ENCODE data around the gene SLC6A14. TPM values are rescaled to one million over a fixed set of nuclear protein-coding genes. Genes with fewer than 3 reads are reported as not detected.

SLC6A14 gene
- total RNA-seq, 4 donors from 2014 or later: not detected

GRCh38 chrX:116449156-116449555, 12.8 kb downstream of the SLC6A14 start:
- Histone ChIP-seq H3K4me3 (no peak overlapping the region), H3K4me1 (no peaks in the 10 kb centered on the region), H3K27me3 (no peaks in the 10 kb centered on the region), H3K9me3 (no peaks in the 10 kb centered on the region), H3K36me3 (no peaks in the 10 kb centered on the region), H3K27ac (replicated peaks in 1 of 4) (no peak overlapping the region)
- TF ChIP-seq POLR2A (IDR thresholded peaks at IDR 0.05; ENCODE audit: low read depth) (no peak), EP300 (IDR thresholded peaks at IDR 0.05) (no peak), CTCF (IDR thresholded peaks at IDR 0.05) (no peak), POLR2AphosphoS5 (IDR thresholded peaks at IDR 0.05) (no peak)
- DNase-seq (ENCODE audit: extremely low spot score): no peak
- intact Hi-C loops (cut with DNase I): no loop called here
- WGBS: 78% methylated on average over 2 of the region's 2 CpGs

GRCh38 chrX:116462822-116463221, 26.4 kb downstream of the SLC6A14 start, which contains the start of gene CT83:
CT83 (minus strand) TSS chrX:116462976; CDS start chrX:116462856, 120 bp downstream.
- no peaks in the 10 kb centered on the region for H3K9me3 ChIP-seq
- no peak for DNase-seq (ENCODE audit: extremely low spot score)
- no peaks in the 10 kb centered on the region for H3K4me1 ChIP-seq
- no peaks in the 10 kb centered on the region for H3K36me3 ChIP-seq
- intact Hi-C loops (cut with DNase I): no loop called here
- H3K4me3 ChIP-seq: no peak within 1 kb of the TSS
- TF ChIP-seq POLR2AphosphoS5 (IDR thresholded peaks at IDR 0.05) (no peak), EP300 (IDR thresholded peaks at IDR 0.05) (no peak), CTCF (IDR thresholded peaks at IDR 0.05) (no peak), POLR2A (IDR thresholded peaks at IDR 0.05; ENCODE audit: low read depth) (no peak)
- no peaks in the 10 kb centered on the region for H3K27me3 ChIP-seq
- H3K27ac ChIP-seq (replicated peaks in 1 of 4): no peak within 1 kb of the TSS
- WGBS: 77% methylated on average over 18 of the region's 18 CpGs

GRCh38 chrX:116480059-116480458, 43.7 kb downstream of the SLC6A14 start:
- H3K9me3 ChIP-seq: no peaks in the 10 kb centered on the region
- H3K27me3 ChIP-seq: no peaks in the 10 kb centered on the region
- 89% methylated on average over 2 of the region's 2 CpGs for WGBS
- no peaks in the 10 kb centered on the region for H3K36me3 ChIP-seq
- intact Hi-C loops (cut with DNase I): no loop called here
- no peaks in the 10 kb centered on the region for H3K4me1 ChIP-seq
- no peak for TF ChIP-seq EP300 (IDR thresholded peaks at IDR 0.05)
- TF ChIP-seq CTCF (IDR thresholded peaks at IDR 0.05): no peak
- TF ChIP-seq POLR2A (IDR thresholded peaks at IDR 0.05; ENCODE audit: low read depth): no peak
- no peak for TF ChIP-seq POLR2AphosphoS5 (IDR thresholded peaks at IDR 0.05)
- no peak overlapping the region for H3K4me3 ChIP-seq
- H3K27ac ChIP-seq (replicated peaks in 1 of 4): no peak overlapping the region
- DNase-seq (ENCODE audit: extremely low spot score): no peak

DNA sequence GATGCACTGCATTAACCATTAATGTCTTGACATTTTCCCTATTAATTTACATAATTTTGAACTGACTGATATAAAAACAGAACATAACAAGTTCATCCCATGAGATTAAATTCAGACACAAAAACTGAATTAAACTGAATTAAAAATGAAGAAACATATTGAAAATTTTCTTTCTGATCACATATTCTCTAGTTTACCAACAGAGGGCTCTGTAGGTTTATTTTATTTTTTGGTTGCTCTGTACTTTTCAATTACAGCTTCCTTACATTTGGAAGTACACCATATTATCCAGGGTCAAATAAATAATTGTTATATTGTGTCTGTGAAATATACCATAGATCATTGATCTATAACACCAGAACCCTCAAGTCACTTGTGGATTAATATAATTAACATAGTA, 53.7 kb downstream of the SLC6A14 start:
- Histone ChIP-seq H3K36me3 (no peaks in the 10 kb centered on the region), H3K9me3 (no peaks in the 10 kb centered on the region), H3K4me1 (no peaks in the 10 kb centered on the region), H3K27me3 (no peaks in the 10 kb centered on the region), H3K27ac (replicated peaks in 1 of 4) (no peak overlapping the region), H3K4me3 (no peak overlapping the region)
- TF ChIP-seq CTCF (IDR thresholded peaks at IDR 0.05) (peak; percentile 15 to 32 (median 26)), EP300 (IDR thresholded peaks at IDR 0.05) (no peak), POLR2A (IDR thresholded peaks at IDR 0.05; ENCODE audit: low read depth) (no peak), POLR2AphosphoS5 (IDR thresholded peaks at IDR 0.05) (no peak)
- intact Hi-C loops (cut with DNase I): no loop called here
- DNase-seq (ENCODE audit: extremely low spot score): no peak

- 46% methylated on average over 2 of the region's 2 CpGs for WGBS
- intact Hi-C loops (cut with DNase I): no loop called here
- no peak overlapping the region for H3K27ac ChIP-seq (replicated peaks in 1 of 4)
Measured at GRCh38 chrX:116493271-116493670, 56.9 kb downstream of the SLC6A14 start.

More at GRCh38 chrX:116493271-116493670, 56.9 kb downstream of the SLC6A14 start:
- Histone ChIP-seq H3K36me3 (no peaks in the 10 kb centered on the region), H3K4me3 (no peak overlapping the region), H3K4me1 (no peaks in the 10 kb centered on the region), H3K9me3 (no peaks in the 10 kb centered on the region), H3K27me3 (no peaks in the 10 kb centered on the region)
- no peak for DNase-seq (ENCODE audit: extremely low spot score)
- TF ChIP-seq POLR2AphosphoS5 (IDR thresholded peaks at IDR 0.05) (no peak), EP300 (IDR thresholded peaks at IDR 0.05) (no peak), POLR2A (IDR thresholded peaks at IDR 0.05; ENCODE audit: low read depth) (no peak), CTCF (IDR thresholded peaks at IDR 0.05) (no peak)
